Calu3 (cell line): ENCODE measurements around the gene ENO2. TPM values are rescaled to one million over a fixed set of nuclear protein-coding genes. Genes with fewer than 3 reads are reported as not detected.
A peak's percentile ranks its signal among the peaks of the same experiment; 100 is the strongest.
"Not testable (repeated sequence)": the region's sequence is repeated elsewhere in the genome, so short reads cannot be mapped to it uniquely, and the experiment has no call there.

ENCODE experiments used
- BruUV-seq: library from RNA; stranded (reverse); fragments of 400-500 nt; replicated peaks from 2 replicates; lab custom pipeline; 2021; lab: Mats Ljungman, UMichigan
- CTCF ChIA-PET: fragments of 300-600 bp; sonication (Branson Sonifier 250); formaldehyde crosslinking; loops from one replicate; lab custom pipeline; 2022; ENCODE audit warnings: antibody characterized with exemption; lab: Charles Lee
- DNase-seq: peaks from one replicate; pipeline ENCODE4 v3.0.0; 2022
- H3K27ac Mint-ChIP-seq: one replicate; pipeline ENCODE4 v1.8.0; 2022; ENCODE audit warnings: mixed read lengths; ENCODE audit not compliant: unreplicated experiment
- H3K27me3 Mint-ChIP-seq: one replicate; pipeline ENCODE4 v1.8.0; 2022; ENCODE audit warnings: mixed read lengths; ENCODE audit not compliant: unreplicated experiment
- H3K36me3 Mint-ChIP-seq: one replicate; pipeline ENCODE4 v1.8.0; 2022; ENCODE audit warnings: mild to moderate bottlenecking, moderate library complexity, mixed read lengths; ENCODE audit not compliant: insufficient read depth, unreplicated experiment
- H3K4me1 Mint-ChIP-seq: one replicate; pipeline ENCODE4 v1.8.0; 2022; ENCODE audit warnings: mild to moderate bottlenecking, low read depth, mixed read lengths; ENCODE audit not compliant: unreplicated experiment
- H3K4me3 Mint-ChIP-seq: one replicate; pipeline ENCODE4 v1.8.0; 2022; ENCODE audit warnings: mild to moderate bottlenecking, low read depth, moderate library complexity, mixed read lengths; ENCODE audit not compliant: unreplicated experiment
- H3K9me3 Mint-ChIP-seq: one replicate; pipeline ENCODE4 v1.8.0; 2022; ENCODE audit warnings: low read depth, mixed read lengths; ENCODE audit not compliant: unreplicated experiment
- CTCF ChIP-seq: fragments of 200-600 bp; IDR thresholded peaks from one replicate; pipeline ENCODE4 v1.8.0; 2022; ENCODE audit warnings: antibody characterized with exemption; ENCODE audit not compliant: unreplicated experiment
- intact Hi-C: fragments of 100-400 bp; cut with micrococcal nuclease; formaldehyde crosslinking; loops from one replicate; pipeline ENCODE4 v1.10.0; 2022; ENCODE audit not compliant: unreplicated experiment
- total RNA-seq: library from RNA; stranded (reverse); gene quantifications from 2 replicates; pipeline ENCODE4 v1.2.3, GENCODE V29; 2022

ENO2 gene
- total RNA-seq, 1 experiment from 2014 or later, result 16.1 TPM

DNA sequence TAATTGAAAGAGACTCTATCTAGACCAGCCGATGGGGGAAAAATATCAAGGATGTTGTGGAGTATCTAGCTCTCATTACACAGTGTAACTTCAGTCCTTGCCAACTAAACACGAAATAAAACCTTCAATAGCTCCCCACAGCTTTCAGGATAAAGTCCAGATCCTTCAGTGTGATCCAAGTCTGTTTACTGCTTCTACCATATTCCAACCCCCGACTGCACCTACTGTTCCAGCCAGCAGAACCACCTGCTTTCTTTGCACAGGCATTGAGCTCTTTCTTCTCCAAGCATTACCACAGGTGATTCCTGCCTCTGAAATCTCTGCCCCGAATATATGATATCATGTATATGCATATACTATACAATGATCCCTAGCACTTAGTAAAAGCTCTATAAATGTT is 11.9 kb upstream of the ENO2 start:
- no peak for DNase-seq
- H3K36me3 Mint-ChIP-seq, result no peaks in the 10 kb centered on the region
- no peaks in the 10 kb centered on the region for H3K9me3 Mint-ChIP-seq
- H3K4me1 Mint-ChIP-seq, result no peaks in the 10 kb centered on the region
- no peak overlapping the region for H3K27ac Mint-ChIP-seq
- no peak overlapping the region for H3K4me3 Mint-ChIP-seq
- BruUV-seq, result no TSS peak
- no peak for TF ChIP-seq CTCF
- no peaks in the 10 kb centered on the region for H3K27me3 Mint-ChIP-seq
- CTCF ChIA-PET, result no interaction called here
- intact Hi-C loops, result no loop called here

GRCh38 chr12:6903722-6904121 is 10.7 kb upstream of the ENO2 start:
- CTCF ChIA-PET, result interaction anchor here (1.8 kb wide), 1 partner anchor 31 kb away, joined by 6 read pairs; the partner anchor contains the start of gene SPSB2
- Mint-ChIP-seq H3K9me3 (no peaks in the 10 kb centered on the region), H3K4me3 (no peak overlapping the region), H3K27ac (no peak overlapping the region), H3K4me1 (no peaks in the 10 kb centered on the region), H3K36me3 (no peaks in the 10 kb centered on the region), H3K27me3 (no peaks in the 10 kb centered on the region)
- DNase-seq, result no peak
- TF ChIP-seq CTCF, result no peak
- BruUV-seq, result no TSS peak
- intact Hi-C loops, result no loop called here

DNA sequence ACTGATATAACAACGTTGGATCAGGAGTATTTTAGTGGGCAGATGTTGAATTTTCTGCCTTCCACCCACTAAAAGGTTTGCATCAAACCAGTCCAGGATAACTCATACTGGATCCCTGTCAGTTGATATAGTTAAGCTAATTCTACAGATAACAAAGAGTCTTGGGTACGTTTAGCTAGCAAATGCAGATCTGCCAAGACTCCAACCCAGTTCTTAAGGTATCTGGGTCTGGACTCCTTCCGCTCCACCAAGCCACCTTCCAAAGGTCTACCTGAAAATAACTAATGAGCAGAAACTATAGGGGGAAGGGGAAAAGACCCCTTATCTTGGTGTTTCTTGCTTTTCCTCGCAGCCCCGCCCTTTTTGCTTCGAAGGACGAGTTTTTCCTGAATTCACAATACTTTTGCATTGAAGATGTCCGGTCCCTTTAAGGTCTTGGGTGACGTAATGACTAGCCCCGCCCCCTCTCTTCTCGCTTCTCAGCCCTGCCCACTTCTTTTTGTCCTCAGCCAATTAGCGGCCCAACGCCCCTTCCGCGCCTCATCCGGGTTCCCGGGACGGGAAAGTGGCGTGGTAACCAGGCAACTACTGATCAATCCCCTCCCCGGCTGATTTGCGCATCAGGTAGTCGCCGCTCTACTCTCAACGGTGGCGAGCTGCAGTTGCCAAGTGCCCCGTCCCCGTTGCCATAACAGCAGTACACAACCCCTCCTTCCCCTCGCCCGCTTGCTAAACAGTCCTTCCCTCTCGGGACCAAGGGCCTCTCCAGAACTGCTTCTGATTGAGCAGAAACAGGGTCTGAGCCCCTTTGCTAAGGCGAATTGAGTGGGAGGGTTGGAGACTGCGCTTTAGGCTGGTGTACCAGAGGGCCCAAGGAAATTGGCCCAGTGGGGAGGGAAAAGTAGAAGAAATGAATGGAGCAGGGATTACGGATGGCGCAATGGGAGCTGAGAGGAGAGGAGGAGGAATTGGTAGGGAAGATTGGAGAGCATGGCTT is 9.8 kb upstream of the ENO2 start, which contains the start of gene LRRC23:
Gene LRRC23 (plus strand): TSS at position 543 of the 997 bp plus-strand sequence. CDS start 812 bp downstream, outside the sequence.
- Mint-ChIP-seq H3K27me3 (no peaks in the 10 kb centered on the region), H3K4me1 (no peaks in the 10 kb centered on the region), H3K9me3 (no peaks in the 10 kb centered on the region), H3K27ac (no peak within 1 kb of the TSS), H3K36me3 (no peaks in the 10 kb centered on the region), H3K4me3 (no peak within 1 kb of the TSS)
- no TSS peak for BruUV-seq
- intact Hi-C loops, result no loop called here
- CTCF ChIA-PET, result interaction anchor here (1.8 to 2.2 kb wide), 2 partner anchors 13 to 32 kb away, joined by 5 to 6 read pairs; partner anchors contain the start of gene SPSB2
- no peak for TF ChIP-seq CTCF
- peak; percentile 97 for DNase-seq

DNA sequence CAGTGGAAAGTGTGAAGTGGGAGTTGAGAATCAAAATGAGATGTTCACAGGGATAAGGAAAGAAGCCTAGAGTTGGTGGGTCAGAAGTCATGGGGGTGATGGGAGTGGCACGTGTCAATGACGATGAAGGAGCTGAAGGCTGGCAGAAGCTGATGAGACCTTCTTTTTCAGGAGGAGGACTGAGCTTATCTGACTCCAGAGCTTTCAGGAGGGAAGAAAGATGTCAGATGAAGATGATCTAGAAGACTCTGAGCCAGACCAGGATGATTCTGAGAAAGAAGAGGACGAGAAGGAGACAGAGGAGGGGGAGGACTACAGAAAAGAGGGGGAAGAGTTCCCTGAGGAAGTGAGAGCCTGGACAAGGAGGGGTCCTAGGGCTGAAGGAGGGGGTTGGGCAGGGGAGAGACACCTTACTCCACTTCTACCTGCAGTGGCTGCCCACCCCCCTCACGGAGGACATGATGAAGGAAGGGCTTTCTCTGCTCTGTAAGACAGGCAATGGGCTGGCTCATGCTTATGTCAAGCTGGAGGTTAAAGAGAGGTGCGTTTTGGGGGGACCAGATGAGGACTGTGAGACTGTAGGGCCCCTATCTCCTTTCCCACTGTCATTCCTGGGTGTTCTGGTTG is 8.9 kb upstream of the ENO2 start:
- CTCF ChIA-PET, result interaction anchor here (0.6 to 2.2 kb wide), 2 partner anchors 14 to 23 kb away, joined by 4 to 5 read pairs; no protein-coding TSS in a partner anchor
- BruUV-seq, result TSS peak; percentile 36

GRCh38 chr12:6908141-6908540 is 6.2 kb upstream of the ENO2 start:
- DNase-seq, H3K9me3 Mint-ChIP-seq, H3K36me3 Mint-ChIP-seq, H3K27ac Mint-ChIP-seq, intact Hi-C loops, H3K4me1 Mint-ChIP-seq, BruUV-seq, H3K4me3 Mint-ChIP-seq: not testable (repeated sequence)
- CTCF ChIA-PET, result interaction anchor here (0.8 kb wide), 1 partner anchor 36 kb away, joined by 3 read pairs; no protein-coding TSS in a partner anchor
- H3K27me3 Mint-ChIP-seq, result peaks cover 11% of the 10 kb centered on the region

More for the DNA sequence above, 8.9 kb upstream of the ENO2 start:
- Mint-ChIP-seq H3K27ac (no peak overlapping the region), H3K27me3 (no peaks in the 10 kb centered on the region), H3K4me1 (no peaks in the 10 kb centered on the region), H3K36me3 (no peaks in the 10 kb centered on the region), H3K9me3 (no peaks in the 10 kb centered on the region), H3K4me3 (no peak overlapping the region)
- no peak for DNase-seq
- intact Hi-C loops, result no loop called here
- no peak for TF ChIP-seq CTCF
